Activated naive CD4-positive, alpha-beta T cell treated with anti-CD3 and anti-CD28 coated beads, Interleukin-2, amount 50 U/mL, for 24 hours (primary cell): ENCODE results near the gene TSPOAP1.

Experiments
- H3K27ac Mint-ChIP-seq: one replicate; pipeline ENCODE4 v1.8.0; 2021; ENCODE audit warnings: mild to moderate bottlenecking, mixed read lengths
- H3K27me3 Mint-ChIP-seq: one replicate; pipeline ENCODE4 v1.8.0; 2021; ENCODE audit warnings: mixed read lengths
- H3K36me3 Mint-ChIP-seq: one replicate; pipeline ENCODE4 v1.8.0; 2021; ENCODE audit warnings: mixed read lengths
- H3K4me1 Mint-ChIP-seq: one replicate; pipeline ENCODE4 v1.8.0; 2021; ENCODE audit warnings: mixed read lengths
- H3K4me3 Mint-ChIP-seq: one replicate; pipeline ENCODE4 v1.8.0; 2021; ENCODE audit warnings: mild to moderate bottlenecking, mixed read lengths
- H3K9me3 Mint-ChIP-seq: one replicate; pipeline ENCODE4 v1.8.0; 2021; ENCODE audit warnings: mixed read lengths

TSPOAP1 gene

DNA sequence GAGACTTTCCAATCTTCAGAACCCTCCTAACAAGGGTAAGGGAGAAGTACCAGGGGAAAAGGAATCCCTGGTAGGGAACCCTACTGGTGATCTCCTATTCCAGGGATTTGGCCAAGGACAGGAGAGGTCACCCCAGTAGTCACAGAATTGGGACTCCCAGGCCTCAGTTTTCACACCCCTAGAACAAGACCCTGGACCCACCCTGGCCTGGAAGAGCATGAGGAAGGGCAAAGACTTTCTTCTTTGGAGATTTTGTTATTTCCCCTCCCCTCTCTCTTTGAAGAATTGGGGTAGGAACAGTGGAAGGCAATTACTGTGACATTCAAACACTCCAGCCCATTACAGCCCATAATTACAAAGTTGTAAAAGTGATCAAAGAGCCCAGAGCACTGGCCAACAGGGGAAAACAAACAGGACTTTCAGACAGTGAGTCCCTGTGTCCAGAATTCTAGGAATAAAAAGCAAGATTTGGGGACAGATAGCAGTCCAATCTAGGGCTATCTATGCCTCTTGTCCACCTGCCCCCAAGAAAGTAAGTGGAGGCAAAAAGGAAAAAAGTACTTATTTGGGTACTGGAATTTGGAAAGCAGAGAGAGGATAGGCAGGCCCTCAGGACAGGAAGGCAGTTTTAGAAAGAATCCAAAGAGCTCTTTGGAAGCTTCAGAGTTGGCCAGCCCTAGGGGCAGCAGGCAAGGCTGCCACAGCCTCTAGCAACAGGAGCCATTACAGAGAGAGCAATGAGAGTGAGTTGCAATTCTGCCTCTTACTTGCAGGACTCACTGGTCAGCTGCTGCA is 36.8 kb upstream of the TSPOAP1 start:
- no peaks in the 10 kb centered on the region for H3K27me3 Mint-ChIP-seq
- H3K4me1 Mint-ChIP-seq = peaks cover 19% of the 10 kb centered on the region
- peaks cover 3% of the 10 kb centered on the region for H3K36me3 Mint-ChIP-seq
- H3K9me3 Mint-ChIP-seq = no peaks in the 10 kb centered on the region
- no peak overlapping the region for H3K4me3 Mint-ChIP-seq
- no peak overlapping the region for H3K27ac Mint-ChIP-seq

GRCh38 chr17:58364270-58364942 is 35.8 kb upstream of the TSPOAP1 start:
- Mint-ChIP-seq H3K27me3 (no peaks in the 10 kb centered on the region), H3K4me3 (no peak overlapping the region), H3K9me3 (no peaks in the 10 kb centered on the region), H3K36me3 (peaks cover 1% of the 10 kb centered on the region), H3K4me1 (peaks cover 16% of the 10 kb centered on the region), H3K27ac (no peak overlapping the region)

DNA sequence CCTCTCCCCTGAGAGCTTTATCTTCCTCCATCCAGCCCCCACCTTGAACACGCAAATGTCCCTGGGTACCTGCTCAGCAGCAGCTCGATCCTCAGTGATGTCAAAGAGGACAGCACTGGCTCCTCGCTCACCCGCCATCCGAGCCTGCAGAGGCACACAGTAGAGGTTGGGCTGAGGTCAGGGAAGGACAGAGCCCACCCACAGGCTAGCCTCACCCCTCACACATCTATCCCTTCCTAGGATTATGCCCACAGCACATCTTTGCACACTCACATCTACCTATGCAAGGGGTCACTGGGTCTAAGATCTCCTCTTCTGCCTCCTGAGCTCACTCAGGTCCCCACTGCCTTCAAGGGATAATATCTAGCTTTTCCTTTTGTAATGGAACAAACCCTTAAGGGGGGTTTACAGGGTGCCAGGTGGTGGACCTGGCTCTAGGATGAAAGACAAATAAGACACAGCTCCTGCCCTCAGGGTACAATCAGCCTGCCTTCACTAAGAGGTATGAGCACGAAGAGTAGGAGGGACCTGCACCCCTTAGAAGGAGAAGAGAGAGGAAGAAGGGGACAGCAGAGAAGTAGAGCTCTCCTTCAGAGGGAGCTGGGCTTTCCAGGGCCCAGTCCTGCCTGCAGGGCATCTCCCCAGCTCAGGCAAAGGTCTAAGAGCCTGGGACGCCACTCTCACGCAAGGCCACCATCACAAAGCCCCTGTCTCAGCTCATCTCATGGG is 35.0 kb upstream of the TSPOAP1 start:
- no peaks in the 10 kb centered on the region for H3K9me3 Mint-ChIP-seq
- no peaks in the 10 kb centered on the region for H3K27me3 Mint-ChIP-seq
- no peak overlapping the region for H3K27ac Mint-ChIP-seq
- H3K4me1 Mint-ChIP-seq = peaks cover 13% of the 10 kb centered on the region
- no peaks in the 10 kb centered on the region for H3K36me3 Mint-ChIP-seq
- H3K4me3 Mint-ChIP-seq = no peak overlapping the region

- no peak overlapping the region for H3K4me3 Mint-ChIP-seq
- H3K36me3 Mint-ChIP-seq = no peaks in the 10 kb centered on the region
- no peak overlapping the region for H3K27ac Mint-ChIP-seq
- no peaks in the 10 kb centered on the region for H3K9me3 Mint-ChIP-seq
- H3K27me3 Mint-ChIP-seq = no peaks in the 10 kb centered on the region
- H3K4me1 Mint-ChIP-seq = peaks cover 13% of the 10 kb centered on the region
Observed at GRCh38 chr17:58362368-58363014, 33.9 kb upstream of the TSPOAP1 start.

- H3K9me3 Mint-ChIP-seq = no peaks in the 10 kb centered on the region
- peaks cover 4% of the 10 kb centered on the region for H3K36me3 Mint-ChIP-seq
- H3K4me1 Mint-ChIP-seq = peaks cover 8% of the 10 kb centered on the region
- no peak overlapping the region for H3K4me3 Mint-ChIP-seq
- no peak overlapping the region for H3K27ac Mint-ChIP-seq
- H3K27me3 Mint-ChIP-seq = no peaks in the 10 kb centered on the region
Observed at GRCh38 chr17:58360296-58361063, 31.9 kb upstream of the TSPOAP1 start.

- Mint-ChIP-seq H3K4me3 (no peak overlapping the region), H3K27me3 (no peaks in the 10 kb centered on the region), H3K4me1 (peaks cover 12% of the 10 kb centered on the region), H3K36me3 (peaks cover 4% of the 10 kb centered on the region), H3K9me3 (no peaks in the 10 kb centered on the region), H3K27ac (no peak overlapping the region)
Observed at GRCh38 chr17:58358408-58359172, 30.0 kb upstream of the TSPOAP1 start.

- Mint-ChIP-seq H3K4me1 (peaks cover 19% of the 10 kb centered on the region), H3K27me3 (no peaks in the 10 kb centered on the region), H3K9me3 (no peaks in the 10 kb centered on the region), H3K4me3 (no peak overlapping the region), H3K36me3 (peaks cover 4% of the 10 kb centered on the region), H3K27ac (no peak overlapping the region)
Observed at GRCh38 chr17:58357312-58358297, 29.0 kb upstream of the TSPOAP1 start.

GRCh38 chr17:58356231-58356630 is 27.6 kb upstream of the TSPOAP1 start:
- H3K4me1 Mint-ChIP-seq = peaks cover 26% of the 10 kb centered on the region
- H3K27me3 Mint-ChIP-seq = no peaks in the 10 kb centered on the region
- no peaks in the 10 kb centered on the region for H3K9me3 Mint-ChIP-seq
- H3K4me3 Mint-ChIP-seq = no peak overlapping the region
- peaks cover 8% of the 10 kb centered on the region for H3K36me3 Mint-ChIP-seq
- no peak overlapping the region for H3K27ac Mint-ChIP-seq

DNA sequence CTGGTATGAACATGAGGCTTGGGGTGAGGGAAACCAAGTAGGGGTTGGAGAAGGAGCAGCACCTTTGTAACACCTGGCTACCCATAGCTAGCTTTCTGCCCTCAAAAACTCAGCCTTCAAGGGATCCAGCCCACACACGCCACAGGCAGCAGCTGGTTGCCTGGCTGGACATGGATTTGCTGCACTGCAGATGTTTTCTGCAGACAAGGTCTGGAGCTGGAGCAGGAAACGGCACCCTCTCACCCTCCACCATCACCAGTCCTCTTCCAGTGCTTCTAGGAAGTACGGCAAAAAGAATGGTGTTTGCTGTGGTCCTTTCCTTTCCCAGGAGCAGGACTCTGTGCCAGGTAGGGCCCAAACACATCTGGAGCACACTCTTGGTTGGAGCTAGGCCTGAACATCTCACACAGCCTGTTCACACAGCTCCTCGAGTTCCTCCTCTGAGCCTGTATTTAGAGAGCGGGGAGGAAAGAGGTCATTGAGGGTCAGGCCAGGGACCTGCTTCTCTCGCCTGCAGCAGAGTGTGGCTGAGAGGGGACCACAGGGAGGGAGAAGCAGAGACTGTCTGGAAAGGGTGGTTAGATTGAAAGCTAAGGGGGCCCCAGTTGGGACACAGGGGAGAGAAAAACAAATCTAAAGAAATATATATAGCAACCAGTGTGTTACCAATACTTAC is 26.1 kb upstream of the TSPOAP1 start:
- peak overlapping the region; percentile 63 for H3K27ac Mint-ChIP-seq
- peaks cover 34% of the 10 kb centered on the region for H3K4me1 Mint-ChIP-seq
- H3K9me3 Mint-ChIP-seq = no peaks in the 10 kb centered on the region
- peaks cover 9% of the 10 kb centered on the region for H3K36me3 Mint-ChIP-seq
- H3K27me3 Mint-ChIP-seq = no peaks in the 10 kb centered on the region
- no peak overlapping the region for H3K4me3 Mint-ChIP-seq

- H3K4me1 Mint-ChIP-seq = peaks cover 44% of the 10 kb centered on the region
- H3K27ac Mint-ChIP-seq = peak overlapping the region; percentile 94
- H3K27me3 Mint-ChIP-seq = no peaks in the 10 kb centered on the region
- H3K4me3 Mint-ChIP-seq = peak overlapping the region; percentile 100
- H3K9me3 Mint-ChIP-seq = no peaks in the 10 kb centered on the region
- peaks cover 18% of the 10 kb centered on the region for H3K36me3 Mint-ChIP-seq
Observed at GRCh38 chr17:58353389-58353825, 24.8 kb upstream of the TSPOAP1 start.

GRCh38 chr17:58352596-58353388 is 24.2 kb upstream of the TSPOAP1 start:
- Mint-ChIP-seq H3K36me3 (peaks cover 18% of the 10 kb centered on the region), H3K4me3 (peak overlapping the region; percentile 100), H3K27ac (peak overlapping the region; percentile 94), H3K27me3 (no peaks in the 10 kb centered on the region), H3K9me3 (no peaks in the 10 kb centered on the region), H3K4me1 (peaks cover 50% of the 10 kb centered on the region)

DNA sequence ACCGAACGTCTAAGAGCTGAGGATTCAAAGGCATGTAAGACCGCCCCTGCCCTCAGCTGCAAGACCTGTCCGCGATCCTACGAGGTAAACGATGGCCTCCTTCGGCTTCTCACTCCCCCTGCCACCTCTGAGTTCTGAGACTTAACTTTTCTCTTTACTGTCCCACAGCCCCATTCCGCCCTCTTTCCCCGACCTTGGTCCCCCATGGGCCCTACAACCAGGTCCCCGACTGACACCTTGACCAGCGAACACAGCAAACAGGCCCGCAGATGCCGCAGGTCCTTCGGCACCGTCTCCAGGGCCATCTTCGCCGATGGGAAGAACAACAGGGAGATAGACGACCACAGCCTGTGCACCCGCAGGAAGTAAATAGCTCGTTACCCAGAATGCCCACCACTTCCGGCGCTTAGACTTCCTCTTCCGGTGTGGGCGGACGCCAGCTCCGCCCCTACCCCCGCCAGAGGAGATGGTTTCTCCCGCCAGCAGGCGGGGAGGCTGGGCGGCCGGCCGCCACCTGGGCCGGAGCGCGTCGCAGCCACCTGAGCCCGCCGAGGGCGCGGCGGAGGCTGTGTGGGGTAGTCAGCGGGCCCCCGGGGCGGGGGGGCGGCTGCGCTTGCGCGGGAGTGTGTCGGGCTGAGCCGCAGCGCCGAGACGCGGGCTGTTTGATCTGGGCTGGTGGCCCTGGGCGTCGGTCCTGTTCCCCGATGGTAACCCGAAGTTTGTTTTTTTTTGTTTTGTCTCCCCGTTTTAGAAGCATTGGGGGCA is 23.4 kb upstream of the TSPOAP1 start, which contains the start of gene SUPT4H1:
Gene SUPT4H1 (minus strand): TSS at position 371 of the 765 bp plus-strand sequence. CDS start 66 bp downstream, at position 305.
- H3K27me3 Mint-ChIP-seq = no peaks in the 10 kb centered on the region
- H3K27ac Mint-ChIP-seq = peak within 1 kb of the TSS; percentile 99
- H3K4me1 Mint-ChIP-seq = peaks cover 58% of the 10 kb centered on the region
- H3K4me3 Mint-ChIP-seq = peak within 1 kb of the TSS; percentile 100
- H3K9me3 Mint-ChIP-seq = no peaks in the 10 kb centered on the region
- peaks cover 20% of the 10 kb centered on the region for H3K36me3 Mint-ChIP-seq
